Dermis blood vessel endothelial cell (primary cell): ENCODE results near the gene FANCC. TPM values are rescaled to one million over a fixed set of nuclear protein-coding genes. Genes with fewer than 3 reads are reported as not detected.

Experiments used
- DNase-seq: peaks from one replicate; pipeline ENCODE4 v3.0.0; 2010
- total RNA-seq: library from RNA; depleted of rRNA; stranded (reverse); fragments of >200 nt; gene quantifications from 2 replicates; pipeline ENCODE4 v1.2.3, GENCODE V29; 2014

Gene FANCC
- total RNA-seq, 1 donor from 2014 or later: 5.3 TPM

DNA sequence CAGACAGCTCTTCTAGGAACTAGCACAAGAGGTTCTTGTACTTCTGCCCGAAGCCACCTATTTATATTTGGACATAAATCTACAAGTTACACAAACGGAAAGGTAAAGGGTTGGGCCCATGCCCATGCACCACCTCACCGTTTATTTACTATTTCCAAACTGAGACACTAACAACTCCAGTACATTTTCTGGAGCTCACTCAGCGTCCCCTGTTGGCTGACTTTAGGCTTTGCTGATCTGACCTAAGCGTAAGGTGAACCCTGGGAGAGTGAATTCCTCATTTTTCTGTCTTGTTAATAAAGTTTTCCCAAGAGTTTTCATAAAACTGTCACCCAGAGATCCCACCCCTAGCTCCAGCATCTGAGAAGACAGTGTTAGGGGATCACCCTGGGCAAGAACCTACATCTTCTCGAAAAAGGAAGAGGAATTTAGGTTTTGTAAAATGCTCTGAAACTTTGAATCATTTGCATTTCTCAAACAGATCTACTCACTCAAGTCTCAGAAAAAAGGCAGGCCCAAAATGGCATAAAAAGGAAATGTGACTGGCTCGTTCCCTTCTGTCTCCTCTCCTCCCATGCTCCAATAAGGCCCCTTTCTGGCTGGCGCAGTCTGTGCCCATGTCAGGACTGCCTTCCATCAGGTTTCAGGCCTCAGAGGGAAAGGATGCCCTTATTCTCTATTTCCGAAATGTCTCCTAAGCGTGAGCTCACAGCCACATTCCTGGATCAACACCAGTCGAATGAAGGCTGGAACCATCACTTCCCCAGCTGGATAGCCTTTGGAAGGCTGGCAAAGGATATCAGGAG is 201.3 kb downstream of the FANCC start:
- DNase-seq: peak; percentile 33

DNA sequence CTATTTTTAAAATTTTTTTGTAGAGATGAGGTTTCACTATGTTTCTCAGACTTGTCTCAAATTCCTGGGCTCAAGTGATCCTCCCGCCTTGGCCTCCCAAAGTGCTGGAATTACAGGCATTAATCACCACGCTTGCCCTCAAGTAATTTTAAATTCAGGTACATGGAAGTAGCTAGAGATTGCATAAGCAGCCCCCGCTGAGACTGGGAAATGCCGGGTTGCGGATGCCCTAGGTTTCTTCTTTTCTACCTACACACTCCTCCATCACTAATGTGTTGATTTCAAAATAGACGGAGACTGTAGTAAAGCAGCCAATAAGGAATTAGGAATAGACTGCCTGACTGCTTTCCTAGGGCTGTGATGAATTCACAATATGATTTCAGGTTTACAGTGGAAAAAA is 202.4 kb downstream of the FANCC start:
- DNase-seq: no peak

DNA sequence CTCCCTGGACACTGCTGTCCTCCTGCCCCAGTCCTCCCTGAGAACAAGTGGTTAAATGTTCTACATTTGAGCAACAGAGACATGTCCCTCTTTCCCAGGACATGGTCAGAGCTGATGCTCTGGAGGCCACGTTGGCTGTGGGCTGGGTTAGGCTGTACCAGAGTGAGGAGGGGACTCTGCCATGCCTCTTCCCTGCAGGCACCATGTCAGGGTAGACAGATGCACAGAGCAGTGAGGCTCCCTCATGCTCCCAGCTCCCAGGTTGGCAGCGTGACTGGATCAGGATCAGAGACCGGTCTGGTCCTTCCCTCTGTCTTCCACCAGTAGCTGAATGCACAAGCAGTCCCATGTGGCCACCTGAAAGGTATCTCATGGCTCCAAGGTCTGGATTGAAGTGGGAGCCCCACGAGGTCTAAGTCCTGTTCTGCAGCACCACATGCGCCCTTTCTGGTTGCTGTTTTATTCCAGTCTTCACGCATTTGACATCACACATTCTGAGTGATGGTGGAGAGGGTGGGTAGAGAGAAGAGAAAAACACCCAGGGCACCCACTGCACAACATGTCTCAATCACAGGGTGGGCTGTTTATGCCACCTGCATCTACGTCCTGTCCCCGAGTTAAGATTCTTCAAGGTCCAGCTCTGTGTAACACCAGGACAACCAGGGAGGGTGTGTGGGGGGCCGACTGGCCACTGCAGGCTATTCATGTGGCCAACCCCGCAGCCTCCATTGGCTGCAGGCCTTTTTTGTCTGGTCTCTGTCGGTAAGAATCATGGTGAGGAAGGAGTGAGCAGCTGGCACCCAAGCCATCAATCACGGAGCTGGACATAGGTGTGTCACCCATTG is 204.9 kb downstream of the FANCC start:
- DNase-seq: no peak

DNA sequence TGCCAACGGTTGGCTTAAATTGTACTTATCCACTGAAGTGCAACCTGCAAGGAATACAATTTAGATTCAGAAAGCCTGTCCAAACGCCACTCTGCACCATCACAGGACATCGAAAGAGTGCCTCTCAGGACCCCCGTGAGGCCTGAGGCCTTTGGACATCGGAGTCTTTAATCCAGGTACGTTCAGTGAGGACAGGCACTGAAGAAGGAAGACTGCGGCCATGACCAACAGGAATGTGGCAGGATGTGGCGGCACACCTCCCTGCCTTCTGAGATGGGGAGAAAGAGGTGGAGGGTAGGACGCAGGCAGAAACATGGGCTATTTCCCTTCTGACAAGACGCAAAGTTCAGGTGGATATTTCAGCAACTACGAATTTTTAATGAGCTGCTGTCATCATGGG is 205.8 kb downstream of the FANCC start:
- no peak for DNase-seq

DNA sequence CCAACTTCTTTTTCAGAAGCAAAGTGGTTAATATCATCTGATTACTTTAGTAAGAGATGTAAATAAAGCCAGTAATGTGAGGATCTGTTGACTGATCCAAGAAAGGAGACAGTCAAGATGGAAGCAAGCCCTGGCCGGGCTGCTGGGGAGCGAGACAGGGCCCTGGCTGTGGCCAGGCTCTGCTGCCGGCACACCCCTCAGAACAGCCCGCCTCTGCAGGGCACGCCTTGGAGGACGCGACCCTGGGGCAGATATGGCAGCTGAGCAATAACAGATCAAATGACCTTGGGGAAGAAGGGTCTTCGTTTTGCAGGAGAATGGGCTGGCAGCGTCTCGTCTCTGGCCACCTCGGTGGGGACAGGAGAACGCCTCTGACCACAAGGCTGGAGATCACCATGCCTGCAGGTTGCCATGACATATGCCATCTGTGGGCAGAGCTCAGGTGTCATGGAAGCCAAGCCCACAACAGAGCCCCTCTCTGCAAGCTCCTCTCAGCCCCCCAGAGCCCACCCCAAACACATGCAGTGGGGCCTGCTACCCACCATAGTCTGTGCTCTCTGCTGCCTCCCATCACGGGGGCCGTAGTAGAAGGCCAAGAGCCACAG is 206.5 kb downstream of the FANCC start:
- DNase-seq: no peak

DNA sequence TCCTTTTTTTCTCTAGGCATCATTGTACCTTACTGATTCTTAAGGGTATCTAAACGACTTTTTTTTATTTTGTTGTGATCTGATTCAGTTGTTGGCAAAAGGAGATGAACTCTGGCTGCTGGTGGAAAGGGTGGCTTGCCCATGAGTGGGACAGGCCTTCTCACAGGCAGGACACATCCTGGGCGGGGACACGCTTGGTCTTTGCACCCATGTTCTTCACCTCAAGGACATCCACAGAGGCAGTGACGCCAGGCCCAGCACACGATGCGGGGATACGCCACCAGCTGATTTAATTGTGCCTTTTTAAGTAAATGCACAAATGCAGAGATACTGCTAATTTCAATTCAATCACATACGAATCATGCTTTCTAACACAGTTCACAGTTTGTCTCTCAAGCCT is 208.1 kb downstream of the FANCC start:
- no peak for DNase-seq

DNA sequence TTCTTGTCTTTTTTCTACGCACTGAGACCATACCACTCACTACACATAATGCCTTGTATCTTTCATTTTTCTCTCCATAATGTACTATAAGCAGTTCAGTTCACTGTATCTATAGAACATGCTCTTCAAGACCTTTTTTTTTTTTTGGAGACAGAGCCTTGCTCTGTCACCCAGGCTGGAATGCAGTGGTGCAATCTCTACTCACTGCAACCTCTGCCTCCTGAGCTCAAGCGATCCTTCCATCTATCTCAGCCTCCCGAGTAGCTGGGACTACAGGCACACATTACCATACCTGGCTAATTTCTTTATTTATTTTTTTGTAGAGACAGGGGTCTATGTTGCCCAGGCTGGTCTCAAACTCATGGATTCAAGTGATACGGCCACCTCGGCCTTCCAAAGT is 208.7 kb downstream of the FANCC start:
- DNase-seq: no peak

DNA sequence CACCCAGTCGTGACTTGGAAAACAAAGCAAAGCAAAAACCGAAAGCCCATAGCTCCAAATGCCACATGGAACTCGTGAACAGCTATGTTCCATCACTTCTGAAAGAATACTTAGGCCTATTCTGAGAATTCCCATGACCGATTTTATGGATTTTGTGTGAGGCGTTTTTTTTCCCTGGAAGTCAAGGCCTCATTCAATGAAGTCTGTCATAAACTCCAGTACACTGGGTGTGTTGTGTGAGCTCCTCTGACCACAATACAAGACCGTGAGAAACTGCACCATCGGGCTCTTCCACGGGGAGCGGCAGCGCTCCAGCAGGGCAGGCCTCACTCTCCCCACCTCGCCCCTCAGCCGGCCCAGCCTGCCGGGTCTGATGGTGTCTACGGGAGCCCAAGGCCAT is 209.5 kb downstream of the FANCC start:
- no peak for DNase-seq

DNA sequence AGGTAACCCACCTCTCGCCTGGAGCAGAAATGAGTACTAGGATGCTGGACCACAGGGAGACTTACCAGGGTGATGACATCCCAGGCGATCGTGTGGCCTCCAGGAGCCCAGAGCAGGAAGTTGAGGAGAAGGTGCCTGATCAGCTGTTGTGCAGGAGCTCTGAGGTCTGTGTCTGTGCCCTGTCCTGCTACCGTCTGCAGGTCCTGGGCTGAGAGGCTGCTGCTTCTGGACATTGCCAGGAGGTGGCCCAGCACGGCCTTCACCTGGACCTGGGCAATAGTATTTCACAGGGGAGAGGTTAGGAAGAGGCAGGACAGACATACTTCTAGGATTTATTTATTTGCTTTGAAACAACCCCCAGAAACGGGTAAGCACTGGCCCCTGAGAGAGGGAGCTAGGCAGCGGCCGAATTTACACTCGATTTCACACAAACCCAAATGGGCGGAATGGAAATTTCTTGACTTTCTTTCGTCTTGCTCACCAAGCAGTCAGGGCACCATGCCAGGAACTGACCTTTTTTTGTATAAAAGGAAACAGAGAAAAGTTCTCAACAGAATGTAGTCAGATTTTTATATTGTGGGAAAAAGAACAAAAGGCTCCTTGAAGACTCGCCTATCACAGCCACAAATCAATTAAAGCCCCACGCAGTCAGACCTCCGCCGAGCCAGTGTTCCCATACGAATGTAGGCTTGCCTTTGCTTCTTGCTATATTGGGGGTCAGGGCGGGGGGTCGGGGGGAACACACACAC is 210.3 kb downstream of the FANCC start:
- DNase-seq: peak; percentile 79

DNA sequence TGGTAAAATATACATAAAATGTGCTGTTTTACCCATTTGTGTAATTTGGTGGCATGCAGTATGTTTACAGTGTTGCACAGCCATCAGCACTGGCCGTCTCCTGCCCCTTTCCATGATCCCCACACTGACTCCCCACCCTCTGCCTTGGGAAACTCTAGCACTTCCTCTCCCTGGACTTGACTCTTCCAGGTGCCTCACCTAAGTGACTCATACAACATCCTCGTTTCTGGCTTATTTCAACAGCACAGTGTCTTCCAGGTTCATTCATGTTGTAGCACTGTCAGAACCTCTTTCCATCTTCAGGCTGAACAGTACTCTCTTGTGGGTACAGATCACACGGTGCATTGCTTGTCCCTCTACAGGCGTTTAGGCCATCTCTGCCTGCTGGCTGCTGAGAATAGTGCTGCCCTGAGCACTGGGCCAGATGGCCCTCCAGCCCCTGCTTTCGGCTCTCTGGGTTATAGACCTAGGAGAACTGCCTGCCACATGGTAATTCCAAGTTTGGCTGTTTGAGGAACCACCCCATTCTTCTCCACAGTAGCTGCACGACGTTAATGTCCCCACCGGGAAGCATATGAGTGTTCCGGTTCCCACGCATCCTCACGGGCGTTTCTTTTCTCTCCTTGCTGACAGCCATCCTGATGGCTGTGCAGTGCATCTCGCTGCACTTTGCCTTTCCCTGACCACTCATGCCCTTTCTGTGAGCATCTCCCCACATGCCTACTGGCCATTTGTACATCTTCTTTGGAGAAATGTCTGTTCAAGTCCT is 211.8 kb downstream of the FANCC start:
- DNase-seq: no peak

DNA sequence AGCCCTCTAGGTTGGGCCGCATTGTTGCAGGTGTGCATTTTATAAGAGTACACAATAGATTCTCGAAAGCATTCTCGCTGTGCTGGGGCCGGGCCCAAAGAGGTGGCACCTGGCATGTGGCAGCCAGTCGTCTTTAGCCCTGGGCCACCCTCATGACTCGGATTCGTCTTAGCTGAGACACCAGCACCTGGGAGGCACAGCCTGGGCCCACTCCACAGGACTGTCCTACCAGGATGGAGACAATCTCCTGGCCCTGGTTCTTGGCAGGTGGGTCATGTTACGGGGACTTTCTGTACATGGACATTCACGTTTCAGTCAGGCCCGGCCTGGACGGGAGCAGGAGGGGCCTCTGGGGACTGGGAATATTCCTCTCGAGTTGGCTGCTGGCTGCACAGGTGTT is 212.5 kb downstream of the FANCC start:
- DNase-seq: no peak

DNA sequence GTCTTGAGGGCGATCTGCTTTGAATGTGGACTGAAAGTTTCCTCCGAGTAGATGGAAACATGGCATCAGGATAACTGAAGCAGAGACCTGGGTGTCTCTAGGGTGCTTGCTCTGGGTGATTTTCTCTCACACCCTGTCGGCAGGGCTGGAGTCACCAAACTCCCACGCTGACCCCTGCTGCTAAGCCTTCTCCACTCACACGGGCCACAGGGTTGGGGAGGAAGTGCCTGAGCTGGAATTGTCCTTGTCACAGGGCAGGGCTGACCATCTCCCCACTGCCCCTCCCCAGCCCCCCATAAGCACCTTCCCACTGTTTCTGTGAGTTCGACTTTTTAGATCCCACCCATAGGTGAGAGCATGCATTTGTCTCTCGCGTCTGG is 212.9 kb downstream of the FANCC start:
- DNase-seq: no peak

DNA sequence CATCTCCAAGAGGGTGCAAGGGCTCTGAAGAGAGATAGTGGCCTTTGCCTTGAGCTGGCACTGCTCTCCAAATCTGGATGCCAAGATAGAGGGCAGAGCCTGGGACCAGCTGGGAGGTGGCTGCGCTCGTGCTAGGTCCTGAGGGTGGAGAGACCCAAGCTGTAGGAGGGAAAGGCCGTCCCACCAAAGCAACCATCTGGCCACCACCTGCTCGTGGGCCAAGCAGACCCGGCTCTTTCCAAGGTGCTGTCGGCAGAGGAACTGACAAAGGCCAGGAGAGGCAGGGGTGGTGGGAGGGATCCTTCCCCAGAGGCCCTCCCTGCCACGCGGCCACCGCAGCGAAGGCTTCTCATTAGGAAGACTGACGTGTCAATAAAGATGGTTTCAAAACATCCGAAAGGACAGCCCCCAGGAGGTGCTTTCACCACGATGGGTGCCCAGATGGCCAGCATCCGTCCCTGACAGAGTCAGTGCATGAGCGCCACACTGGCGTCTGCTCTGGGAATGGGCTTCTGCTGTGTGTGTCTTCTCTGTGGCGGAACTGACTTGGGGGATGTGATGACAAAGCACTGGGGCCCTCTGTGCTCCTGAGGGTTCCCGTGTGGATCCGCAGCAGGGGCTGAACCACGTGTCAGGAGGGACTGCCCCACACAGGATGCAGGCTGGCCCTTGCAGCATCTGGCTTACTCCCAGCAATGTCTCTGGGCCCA is 213.5 kb downstream of the FANCC start:
- no peak for DNase-seq

DNA sequence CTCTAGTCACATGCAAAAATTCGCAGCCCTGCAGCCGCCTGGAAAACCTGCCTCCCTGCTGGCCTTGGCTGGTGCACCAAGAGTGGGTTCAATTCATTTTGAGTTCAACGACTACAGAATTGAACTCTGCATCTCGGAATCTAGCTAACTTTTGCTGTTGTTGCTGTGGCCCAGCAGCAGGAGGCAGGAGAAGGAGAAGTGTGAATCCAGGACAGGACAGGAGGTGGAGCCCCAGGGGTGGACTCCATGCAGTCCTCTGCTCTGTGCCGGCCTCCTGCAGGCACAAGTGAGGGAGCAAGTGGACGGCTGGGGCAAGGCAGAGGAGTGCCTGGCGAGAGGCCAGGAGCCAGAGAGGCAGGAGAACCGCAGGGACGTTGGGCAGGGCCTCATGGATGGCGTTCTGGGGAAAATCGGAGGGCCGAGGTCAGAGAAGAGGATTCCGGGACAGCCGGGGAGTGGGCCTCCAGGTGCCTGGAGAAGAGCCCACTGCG is 214.2 kb downstream of the FANCC start:
- no peak for DNase-seq

DNA sequence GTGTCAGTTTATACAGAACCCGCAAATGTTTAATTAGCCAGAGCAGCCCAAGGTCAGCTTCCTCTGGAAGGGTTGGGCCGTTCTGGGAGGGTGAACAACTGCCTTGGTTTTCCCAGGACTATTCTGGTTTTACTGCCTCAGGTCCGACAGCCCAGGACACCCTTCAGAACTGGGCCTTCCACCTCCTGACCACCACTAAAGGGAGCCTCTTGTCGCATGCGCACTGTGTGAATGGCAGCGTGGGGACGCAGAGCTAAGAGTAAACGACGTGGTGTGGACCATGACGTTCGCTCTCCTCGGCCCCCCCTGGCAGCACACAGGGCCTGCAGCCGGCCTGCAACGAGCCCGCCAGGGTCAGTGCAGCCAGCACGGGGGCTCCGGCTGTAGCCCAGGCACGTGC is 214.9 kb downstream of the FANCC start:
- DNase-seq: no peak

DNA sequence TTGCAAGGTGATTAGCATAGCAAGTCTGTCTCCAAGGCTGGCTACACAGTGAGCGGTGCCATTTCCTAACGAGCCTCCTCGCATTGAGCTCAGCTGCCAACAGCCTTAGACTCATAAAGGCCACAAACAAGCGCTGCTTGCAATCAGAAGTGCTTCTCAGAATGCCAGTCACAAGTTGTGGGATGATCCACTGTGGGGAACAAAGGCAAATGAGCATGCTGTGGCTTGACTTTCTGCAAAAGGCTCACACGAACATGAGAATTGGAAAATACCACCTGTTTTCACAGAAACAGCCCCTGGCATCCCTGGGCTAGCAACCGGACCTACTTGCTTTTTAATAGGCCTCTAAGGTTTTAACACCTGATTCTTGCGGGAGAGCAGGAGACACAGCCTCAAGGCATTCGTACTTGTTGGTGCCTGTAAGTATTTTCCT is 215.5 kb downstream of the FANCC start:
- DNase-seq: no peak

DNA sequence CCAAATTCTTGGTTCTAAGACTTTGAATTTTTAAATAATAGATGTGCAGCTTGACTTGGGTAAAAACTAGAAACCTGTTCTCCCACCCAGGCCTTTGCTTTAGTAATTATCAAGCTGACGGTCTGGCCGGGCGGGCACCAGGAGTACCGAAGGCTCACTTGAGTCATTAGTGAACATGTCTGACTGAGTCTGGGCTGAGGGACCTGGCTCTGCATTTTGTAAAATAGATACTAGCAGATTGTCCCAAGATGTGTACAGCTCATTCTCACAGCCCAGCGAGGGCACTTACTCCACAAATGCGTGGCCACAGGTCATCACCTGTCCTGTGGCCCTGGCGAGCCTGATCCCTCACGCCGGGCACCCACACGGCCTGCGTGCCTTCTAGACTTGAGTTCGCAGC is 216.2 kb downstream of the FANCC start:
- no peak for DNase-seq

DNA sequence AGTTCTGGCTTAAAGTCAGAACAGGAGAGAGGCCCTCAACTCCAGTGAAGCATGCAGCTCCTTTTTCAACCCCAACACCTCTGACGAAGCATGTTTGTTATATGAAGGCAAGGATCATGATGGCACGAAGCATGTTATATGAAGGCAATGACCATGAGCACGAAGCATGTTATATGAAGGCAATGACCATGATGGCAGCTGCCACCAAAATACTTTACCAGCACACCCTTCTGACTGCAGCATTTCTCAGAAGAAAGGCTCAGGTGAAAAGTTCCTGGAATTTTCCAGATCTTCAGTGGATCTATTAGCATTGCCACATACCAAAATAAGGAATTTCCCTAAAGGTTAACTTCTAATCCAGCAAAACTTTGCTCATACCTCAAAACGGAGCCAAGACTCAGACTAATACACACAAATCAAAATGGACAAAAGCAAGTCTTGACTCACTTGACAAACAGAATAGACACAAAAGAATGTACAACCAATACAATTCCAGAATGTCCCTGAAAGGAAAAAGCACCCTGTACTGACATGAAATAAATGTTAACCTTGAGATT is 217.4 kb downstream of the FANCC start:
- no peak for DNase-seq

DNA sequence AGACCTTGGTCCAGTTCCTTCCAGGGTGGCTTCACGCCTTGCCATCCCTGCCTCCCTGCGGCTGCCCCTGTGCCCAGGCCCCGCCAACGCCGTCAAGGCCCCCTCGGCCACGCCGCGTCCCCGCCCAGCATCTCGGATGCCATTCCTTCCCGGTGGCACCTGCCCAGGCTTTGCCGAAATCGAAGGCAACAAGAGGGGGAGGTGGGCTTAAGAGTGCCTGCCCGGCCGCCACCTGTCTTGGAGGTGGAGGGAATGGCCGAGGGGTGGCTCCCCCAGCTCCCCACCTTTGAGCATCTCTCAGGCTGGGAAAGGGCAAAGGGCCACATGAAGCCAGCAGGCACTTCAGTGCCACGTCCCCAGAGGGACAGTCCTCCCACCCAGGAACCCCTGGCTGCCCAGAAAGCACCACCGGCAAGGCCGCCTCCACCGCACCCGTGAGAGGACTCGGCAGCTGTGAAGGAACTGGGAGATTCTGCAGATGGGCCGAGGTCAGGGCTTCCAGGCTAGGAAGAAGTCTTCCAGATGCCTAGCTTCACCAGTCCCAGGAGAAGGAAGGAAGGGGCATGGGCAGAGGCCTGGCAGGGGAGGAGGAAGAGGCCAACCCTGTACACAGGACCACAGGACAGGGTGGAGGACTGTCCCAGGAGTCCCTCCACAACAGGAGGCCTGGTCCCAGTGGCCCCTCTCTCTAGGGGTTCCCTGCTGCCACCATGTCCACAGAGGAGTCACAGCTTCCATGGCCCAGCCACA is 218.0 kb downstream of the FANCC start:
- no peak for DNase-seq

DNA sequence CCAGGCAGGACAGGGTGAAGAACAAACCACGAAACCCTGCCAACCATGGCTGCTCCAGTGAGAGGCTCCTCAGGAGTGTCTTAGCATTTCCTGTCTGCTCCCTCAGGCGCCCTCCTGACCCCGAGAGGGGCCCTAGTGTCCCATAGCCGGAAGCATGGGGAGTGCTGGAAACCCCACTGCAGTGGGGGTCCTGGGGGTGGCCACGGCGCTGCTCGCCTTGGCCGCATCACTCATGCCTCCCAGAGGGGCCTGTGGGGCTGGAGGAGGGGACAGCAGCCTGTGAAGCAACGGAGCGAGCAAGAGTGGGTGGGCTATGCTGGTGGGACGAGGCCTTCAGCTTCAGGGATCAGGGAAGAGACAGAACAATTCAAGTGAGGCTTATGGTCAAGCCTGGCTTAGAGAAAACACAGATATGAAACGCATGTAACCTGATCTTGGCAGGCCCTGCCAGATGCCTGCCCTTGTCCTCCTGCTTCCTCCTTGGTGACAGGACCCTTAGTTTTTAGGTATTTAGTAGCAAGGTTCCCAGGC is 219.1 kb downstream of the FANCC start:
- DNase-seq: no peak
